Fibroblast of skin of left biceps (primary cell): ENCODE data around the gene USP13.
"Not testable (repeated sequence)": the region's sequence is repeated elsewhere in the genome, so short reads cannot be mapped to it uniquely, and the experiment has no call there.

Experiments used
- DNase-seq, 2 experiments: peaks; one replicate each; pipeline ENCODE4 v3.0.0-alpha.2; 2013; ENCODE audit warnings: low read depth in 2 of 2

USP13 gene

GRCh38 chr3:179652447-179653095, at the start of gene USP13:
Gene USP13 (plus strand): TSS chr3:179653040. CDS start chr3:179653226, 186 bp downstream.
- peak; percentile 52 to 56 for DNase-seq

- no peak for DNase-seq
These were observed 49.5 kb upstream of the USP13 start for GRCh38 chr3:179603321-179603720.

GRCh38 chr3:179603831-179604230, 49.0 kb upstream of the USP13 start:
- no peak for DNase-seq

GRCh38 chr3:179604321-179605078, 48.3 kb upstream of the USP13 start, which contains the start of the genes MRPL47 and NDUFB5:
Gene MRPL47 (minus strand): TSS chr3:179604638. CDS start chr3:179604624, 14 bp downstream.
Gene NDUFB5 (plus strand): TSS chr3:179604794. CDS start chr3:179604816, 22 bp downstream.
- DNase-seq: peak; percentile 84 to 86

GRCh38 chr3:179606534-179607085, 46.2 kb upstream of the USP13 start:
- no peak for DNase-seq

- no peak for DNase-seq
These were observed 43.7 kb upstream of the USP13 start for GRCh38 chr3:179608931-179609720.

- no peak for DNase-seq
These were observed 42.8 kb upstream of the USP13 start for GRCh38 chr3:179610066-179610465.

GRCh38 chr3:179613807-179614206, 39.0 kb upstream of the USP13 start:
- DNase-seq: peak; percentile 28 to 31

GRCh38 chr3:179615458-179616173, 37.2 kb upstream of the USP13 start:
- no peak for DNase-seq

- DNase-seq: no peak
These were observed 30.8 kb upstream of the USP13 start for GRCh38 chr3:179622023-179622422.

- peak; percentile 26 to 36 for DNase-seq
These were observed 28.4 kb upstream of the USP13 start for GRCh38 chr3:179624451-179624850.

GRCh38 chr3:179630753-179631451, 21.9 kb upstream of the USP13 start:
- no peak for DNase-seq

GRCh38 chr3:179640469-179640868, 12.4 kb upstream of the USP13 start:
- no peak for DNase-seq

GRCh38 chr3:179642871-179643270, 10.0 kb upstream of the USP13 start:
- DNase-seq: no peak

GRCh38 chr3:179643837-179644236, 9.0 kb upstream of the USP13 start:
- DNase-seq: not testable (repeated sequence)

- no peak for DNase-seq
These were observed 6.7 kb upstream of the USP13 start for GRCh38 chr3:179646177-179646576.

GRCh38 chr3:179651687-179652446, 973 bp upstream of the USP13 start:
- no peak for DNase-seq

- DNase-seq: peak; percentile 43 to 52
These were observed 407 bp downstream of the USP13 start for GRCh38 chr3:179653096-179653797.

GRCh38 chr3:179655236-179655635, 2.4 kb downstream of the USP13 start:
- DNase-seq: no peak
